ENCODE data around the gene PPP1R12C.

DNA sequence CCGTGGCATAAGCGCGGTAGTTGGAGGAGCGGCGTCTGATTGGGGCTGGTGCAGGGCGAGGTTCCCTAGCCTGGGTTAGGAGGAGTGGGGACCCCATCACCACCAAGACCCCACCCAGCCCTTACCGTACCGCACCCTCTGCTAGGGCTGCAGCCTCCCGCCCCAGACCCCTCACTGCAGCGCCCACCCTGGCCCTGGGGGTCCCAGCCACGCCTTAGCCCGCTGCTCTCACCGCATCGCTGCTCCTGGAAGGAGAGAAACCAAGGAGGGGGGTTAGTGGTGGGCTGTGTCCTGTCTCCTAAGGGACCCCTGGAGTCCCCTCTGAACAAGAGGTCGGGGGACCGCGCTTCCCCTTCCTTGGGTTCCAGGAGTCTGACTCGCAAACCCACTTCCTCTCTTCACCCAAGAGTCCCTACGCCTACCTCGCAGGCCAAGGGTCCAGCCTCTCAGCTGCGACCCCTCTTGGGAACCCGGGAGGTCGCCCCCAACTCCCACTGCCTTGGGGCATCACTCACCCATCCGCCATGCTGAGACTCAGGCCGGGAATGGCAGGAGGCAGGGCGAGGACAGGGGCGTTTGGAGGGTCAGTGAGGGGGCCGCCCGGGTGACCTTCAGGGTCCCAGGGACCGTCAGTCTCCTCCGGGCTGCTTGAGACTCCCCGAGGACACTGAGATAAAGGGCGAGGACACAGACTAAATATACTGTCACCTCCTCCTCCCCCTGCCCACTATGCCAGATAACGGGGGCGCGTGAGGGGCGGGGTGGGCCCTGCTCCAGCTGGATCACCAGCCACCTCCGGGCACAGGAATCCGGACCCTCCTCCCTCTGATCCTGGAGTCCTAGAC lies 39.8 kb upstream of the PPP1R12C start, which contains the start of gene TNNI3:
- TF ChIP-seq, protein P1, sequence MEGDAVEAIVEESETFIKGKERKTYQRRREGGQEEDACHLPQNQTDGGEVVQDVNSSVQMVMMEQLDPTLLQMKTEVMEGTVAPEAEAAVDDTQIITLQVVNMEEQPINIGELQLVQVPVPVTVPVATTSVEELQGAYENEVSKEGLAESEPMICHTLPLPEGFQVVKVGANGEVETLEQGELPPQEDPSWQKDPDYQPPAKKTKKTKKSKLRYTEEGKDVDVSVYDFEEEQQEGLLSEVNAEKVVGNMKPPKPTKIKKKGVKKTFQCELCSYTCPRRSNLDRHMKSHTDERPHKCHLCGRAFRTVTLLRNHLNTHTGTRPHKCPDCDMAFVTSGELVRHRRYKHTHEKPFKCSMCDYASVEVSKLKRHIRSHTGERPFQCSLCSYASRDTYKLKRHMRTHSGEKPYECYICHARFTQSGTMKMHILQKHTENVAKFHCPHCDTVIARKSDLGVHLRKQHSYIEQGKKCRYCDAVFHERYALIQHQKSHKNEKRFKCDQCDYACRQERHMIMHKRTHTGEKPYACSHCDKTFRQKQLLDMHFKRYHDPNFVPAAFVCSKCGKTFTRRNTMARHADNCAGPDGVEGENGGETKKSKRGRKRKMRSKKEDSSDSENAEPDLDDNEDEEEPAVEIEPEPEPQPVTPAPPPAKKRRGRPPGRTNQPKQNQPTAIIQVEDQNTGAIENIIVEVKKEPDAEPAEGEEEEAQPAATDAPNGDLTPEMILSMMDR (IDR thresholded peaks at IDR 0.05): no peak
- TF ChIP-seq POLR2A (IDR thresholded peaks at IDR 0.05): no peak
